Measurements from ENCODE around the gene OR6C70.
"Not testable (repeated sequence)": the region's sequence is repeated elsewhere in the genome, so short reads cannot be mapped to it uniquely, and the experiment has no call there.

OR6C70 gene

DNA sequence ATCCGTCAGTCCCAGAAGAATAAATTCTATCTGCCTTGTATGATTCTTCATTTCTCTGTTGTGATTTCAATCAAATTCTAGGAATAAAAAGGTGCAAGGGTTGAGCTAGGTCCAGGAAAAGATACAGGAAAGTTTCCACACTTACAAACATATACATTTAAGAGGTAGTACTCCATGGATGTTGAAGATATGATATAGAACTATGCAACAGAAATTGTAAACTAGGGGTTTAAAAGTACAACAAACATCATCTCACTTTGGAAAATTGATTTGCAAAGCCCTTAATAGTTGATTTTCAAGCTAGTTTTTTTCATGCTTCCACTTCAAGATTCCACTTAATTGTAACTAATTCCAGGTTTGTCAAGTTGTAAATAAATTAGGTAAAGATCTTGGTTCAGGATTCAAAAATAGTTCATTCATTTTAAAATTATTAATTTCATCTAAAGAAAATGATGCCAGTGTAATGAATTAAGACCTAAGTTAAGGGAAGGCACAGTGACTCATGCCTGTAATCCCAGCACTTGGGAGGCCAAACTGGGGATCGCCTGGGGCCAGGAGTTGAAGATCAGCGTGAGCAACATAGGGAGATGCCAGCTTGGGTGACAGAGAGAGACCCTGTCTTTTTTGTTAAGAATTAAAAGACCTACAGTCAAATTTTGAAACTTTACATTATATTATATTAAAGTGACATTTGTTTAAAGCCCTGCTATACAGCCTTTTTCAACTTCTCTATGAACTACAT is at the start of gene OR6C70:
Gene OR6C70, minus strand, starts transcription at position 51 of the 742 bp plus-strand sequence. Its CDS starts 0 bp downstream, at position 51.
- no peak for DNase-seq

DNA sequence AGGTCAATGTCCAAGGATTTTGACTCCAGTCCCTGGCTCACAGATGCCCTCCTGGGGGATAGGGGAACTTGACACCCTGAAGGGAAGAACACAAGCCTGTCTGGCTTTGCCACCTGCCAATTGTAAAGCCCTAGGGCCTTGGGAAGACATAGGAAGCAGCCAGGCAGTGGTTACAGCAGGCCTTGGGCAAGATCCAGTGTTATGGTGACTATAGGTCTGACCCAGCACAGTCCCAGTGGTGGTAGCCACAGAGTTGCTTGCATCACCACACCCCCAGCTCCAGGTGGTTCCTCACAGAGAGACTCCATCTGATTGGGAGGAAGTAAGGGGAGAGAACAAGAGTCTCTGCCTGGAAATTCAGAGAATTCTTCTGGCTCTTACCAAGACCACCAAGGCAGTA is 46.5 kb upstream of the OR6C70 start:
- DNase-seq, result no peak

DNA sequence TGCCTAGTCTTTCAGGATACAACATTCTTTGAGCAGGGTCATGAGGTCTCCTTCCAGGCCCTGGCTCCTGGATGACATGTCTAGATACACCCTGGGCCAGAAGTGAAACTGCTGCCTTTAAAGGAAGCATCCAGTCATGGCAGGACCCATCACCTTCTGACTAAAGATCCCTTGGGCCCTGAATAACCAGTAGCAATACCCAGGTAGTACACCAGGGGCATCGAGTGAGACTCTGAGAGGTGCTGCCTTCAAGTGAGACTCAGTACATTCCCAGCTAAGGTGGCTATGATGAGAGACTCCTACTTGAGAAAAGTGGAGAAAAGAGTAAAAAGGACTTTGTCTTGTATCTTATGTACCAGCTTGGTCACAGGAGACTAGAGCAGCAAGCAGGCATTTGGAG is 45.8 kb upstream of the OR6C70 start:
- DNase-seq, result no peak

DNA sequence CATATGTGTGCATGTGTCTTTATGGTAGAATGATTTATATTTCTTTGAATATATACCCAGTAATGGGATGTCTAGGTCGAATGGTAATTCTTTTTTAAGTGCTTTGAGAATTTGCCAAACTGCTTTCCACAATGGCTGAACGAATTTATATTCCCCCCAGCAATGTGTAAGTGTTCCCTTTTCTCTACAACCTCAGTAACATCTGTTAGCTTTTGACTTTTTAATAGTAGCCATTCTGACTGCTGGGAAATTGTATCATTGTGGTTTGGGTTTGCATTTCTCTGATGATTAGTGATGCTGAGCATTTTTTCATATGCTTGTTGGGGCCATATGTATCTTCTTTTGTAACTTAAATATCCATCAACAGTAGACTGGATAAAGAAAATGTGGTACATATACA is 31.7 kb upstream of the OR6C70 start:
- no peak for DNase-seq

DNA sequence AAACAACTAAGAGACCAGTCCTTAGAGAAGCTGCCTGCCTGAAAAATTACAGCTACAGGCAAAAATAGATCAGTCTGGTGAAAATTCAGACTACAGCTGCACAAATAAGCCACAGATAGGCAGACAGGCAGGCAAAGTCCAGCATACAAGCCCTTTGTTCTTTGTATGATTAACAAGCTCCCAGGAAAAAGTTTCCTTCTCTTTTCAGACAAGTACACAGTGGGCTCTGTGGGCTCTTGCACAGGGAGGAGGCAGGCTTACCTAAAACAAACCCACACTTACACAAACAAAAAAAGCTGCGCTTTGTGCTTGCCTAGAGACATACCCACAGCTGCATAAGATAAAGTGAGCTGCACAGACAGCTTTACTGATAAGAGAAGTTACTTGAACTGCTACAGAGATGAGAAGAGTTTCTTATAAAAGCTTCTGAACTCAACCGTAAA is 29.9 kb upstream of the OR6C70 start:
- no peak for DNase-seq

DNA sequence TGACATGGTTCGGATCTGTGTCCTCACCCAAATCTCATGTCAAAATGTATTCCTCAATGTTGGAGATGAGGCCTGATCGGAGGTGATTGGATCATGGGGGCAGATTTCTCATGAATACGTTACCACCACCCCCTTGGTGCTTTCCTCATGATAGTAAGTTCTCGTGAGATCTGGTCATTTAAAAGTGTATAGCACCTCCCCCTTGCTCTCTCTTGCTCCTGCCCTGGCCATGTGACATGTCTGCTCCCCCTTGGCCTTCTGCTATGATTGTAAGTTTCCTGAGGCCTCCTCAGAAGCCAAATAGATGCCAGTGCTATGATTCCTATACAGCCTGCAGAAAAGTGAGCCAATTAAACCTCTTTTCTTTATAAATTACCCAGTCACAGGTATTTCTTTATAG is 29.3 kb upstream of the OR6C70 start:
- DNase-seq, result no peak

DNA sequence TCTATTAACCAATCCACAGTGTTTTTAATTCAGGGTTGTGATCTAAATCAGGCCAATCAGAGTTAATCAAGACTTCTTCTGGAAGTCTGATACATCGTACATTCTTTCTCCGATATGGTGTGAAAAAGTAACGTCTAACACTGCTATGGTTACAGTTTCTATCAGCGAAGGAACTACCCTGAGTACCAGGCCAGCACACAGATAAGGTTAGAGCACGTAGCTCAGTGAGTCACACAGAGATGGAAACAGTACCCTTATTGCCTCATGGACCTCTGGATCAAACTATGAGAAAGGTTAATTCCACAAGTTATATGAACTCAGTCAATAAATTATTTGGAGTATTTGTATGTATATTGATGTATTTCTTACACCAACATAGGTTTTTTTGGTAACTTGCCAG is 25.6 kb upstream of the OR6C70 start:
- DNase-seq, result no peak

DNA sequence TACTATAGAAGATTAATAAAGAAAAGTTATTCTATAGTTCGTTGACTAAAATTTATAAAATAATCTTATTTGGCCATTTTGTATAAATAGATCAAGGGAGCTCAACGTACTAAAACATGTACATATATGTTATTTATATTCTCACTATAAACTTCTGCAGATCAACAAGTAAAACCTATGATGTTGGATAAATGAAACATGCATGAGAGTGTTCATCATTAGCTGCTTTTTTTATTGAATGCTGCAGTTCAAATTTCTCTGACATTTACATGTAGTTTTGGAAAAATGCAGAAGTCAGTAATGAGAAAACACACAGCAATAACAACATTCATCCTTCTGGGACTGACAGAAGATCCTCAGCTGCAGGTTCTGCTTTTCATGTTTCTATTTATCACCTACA is 22.1 kb upstream of the OR6C70 start, which contains the start of gene OR6C68:
Gene OR6C68, plus strand, starts transcription at position 301 of the 400 bp plus-strand sequence. Its CDS starts 0 bp downstream, at position 301.
- no peak for DNase-seq

DNA sequence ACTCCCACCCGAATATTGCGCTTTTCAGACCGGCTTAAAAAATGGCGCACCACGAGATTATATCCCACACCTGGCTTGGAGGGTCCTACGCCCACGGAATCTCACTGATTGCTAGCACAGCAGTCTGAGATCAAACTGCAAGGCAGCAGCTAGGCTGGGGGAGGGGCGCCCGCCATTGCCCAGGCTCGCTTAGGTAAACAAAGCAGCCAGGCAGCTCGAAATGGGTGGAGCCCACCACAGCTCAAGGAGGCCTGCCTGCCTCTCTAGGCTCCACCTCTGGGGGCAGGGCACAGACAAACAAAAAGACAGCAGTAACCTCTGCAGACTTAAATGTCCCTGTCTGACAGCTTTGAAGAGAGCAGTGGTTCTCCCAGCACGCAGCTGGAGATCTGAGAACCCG is 14.3 kb upstream of the OR6C70 start:
- not testable (repeated sequence) for DNase-seq

DNA sequence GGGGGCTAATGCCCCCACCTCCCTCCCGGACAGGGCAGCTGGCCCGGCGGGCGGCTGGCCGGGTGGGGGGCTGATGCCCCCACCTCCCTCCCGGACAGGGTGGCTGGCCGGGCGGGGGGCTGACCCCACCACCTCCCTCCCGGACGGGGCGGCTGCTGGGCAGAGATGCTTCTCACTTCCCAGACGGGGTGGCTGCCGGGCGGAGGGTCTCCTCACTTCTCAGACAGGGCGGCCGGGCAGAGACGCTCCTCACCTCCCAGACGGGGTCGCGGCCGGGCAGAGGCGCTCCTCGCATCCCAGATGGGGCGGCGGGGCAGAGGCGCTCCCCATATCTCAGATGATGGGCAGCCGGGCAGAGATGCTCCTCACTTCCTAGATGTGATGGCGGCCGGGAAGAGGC is 9.2 kb upstream of the OR6C70 start:
- DNase-seq, result not testable (repeated sequence)

DNA sequence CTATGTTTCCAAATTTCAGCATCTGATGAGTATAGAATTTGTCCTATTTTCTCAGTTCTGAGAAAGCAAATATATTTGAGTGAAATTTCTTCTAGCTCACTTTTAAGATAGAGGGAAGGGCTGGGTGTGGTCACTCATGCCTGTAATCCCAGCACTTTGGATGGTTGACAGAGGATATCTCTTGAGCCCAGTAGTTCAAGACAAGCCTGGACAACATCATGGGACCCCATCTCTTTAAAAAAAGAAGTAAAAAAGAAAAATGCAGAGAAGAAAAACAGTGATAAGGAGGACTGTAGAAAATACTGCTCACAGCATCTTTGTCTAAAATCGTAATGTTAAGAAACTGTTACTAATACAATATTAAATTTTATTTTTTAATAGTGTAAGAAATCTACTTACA is 2.3 kb upstream of the OR6C70 start:
- DNase-seq, result no peak

DNA sequence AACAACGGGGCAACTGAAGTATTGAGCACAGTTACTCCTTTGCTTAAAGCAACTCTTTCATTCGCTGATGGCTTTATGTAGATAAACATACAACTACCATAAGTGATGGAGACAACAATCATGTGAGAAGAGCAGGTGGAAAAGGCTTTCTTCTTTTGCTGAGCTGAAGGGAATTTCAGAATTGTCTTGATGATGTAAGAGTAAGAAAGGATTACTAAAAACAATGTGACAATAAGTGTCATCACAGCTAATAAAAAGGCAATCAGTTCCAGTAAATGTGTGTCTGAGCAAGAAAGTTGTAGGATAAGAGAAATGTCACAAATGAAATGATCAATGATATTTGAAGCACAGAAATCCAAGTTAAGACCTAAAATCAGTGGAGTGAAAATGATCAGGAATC is 647 bp downstream of the OR6C70 start:
- no peak for DNase-seq

DNA sequence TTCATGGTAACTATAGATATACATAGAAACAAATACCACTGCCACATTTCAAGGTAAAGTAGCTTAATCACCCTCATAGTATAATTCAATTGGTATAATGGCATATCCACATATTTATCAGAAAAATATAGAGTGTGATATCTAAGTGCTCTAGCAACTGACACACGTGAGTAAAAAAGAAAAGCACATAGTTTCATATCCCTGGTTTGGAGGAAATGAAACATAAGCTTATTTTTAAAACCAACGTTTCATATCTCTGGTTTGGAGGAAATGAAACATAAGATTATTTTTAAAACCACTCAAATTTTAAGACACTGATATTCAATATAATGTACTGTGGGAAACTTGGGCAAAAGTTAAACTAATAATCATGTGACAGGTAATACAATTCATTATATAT is 2.1 kb downstream of the OR6C70 start:
- DNase-seq, result no peak

DNA sequence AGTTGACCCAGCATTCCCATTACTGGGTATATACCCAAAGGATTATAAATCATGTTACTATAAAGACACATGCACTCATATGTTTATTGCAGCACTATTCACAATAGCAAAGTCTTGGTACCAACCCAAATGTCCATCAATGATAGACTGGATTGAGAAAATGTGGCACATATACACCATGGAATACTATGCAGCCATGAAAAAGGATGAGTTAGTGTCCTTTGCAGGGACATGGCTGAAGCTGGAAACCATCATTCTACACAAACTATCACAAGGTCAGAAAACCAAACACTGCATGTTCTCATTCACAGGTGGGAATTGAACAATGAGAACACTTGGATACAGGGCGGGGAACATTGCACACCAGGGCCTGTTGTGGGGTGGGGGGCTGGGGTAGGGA is 5.0 kb downstream of the OR6C70 start:
- DNase-seq, result not testable (repeated sequence)

DNA sequence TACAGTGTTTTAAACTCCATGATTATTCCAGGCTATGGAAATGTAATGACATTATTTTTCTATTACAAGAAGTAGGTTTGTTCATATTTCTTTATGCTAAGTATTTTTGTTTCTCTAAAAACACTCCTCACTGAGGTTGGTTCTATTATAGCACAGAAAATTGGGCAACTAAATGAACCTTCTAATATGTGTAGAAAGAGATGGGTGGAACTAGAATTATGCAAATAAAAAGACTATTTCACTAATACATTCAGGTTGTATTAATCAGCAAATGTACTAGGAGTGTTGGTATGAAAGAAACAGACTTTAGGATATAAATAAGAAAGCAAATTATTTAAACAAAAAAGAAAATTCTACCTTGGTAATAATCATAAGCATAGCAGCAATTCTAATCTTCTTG is 21.1 kb downstream of the OR6C70 start:
- DNase-seq, result no peak

DNA sequence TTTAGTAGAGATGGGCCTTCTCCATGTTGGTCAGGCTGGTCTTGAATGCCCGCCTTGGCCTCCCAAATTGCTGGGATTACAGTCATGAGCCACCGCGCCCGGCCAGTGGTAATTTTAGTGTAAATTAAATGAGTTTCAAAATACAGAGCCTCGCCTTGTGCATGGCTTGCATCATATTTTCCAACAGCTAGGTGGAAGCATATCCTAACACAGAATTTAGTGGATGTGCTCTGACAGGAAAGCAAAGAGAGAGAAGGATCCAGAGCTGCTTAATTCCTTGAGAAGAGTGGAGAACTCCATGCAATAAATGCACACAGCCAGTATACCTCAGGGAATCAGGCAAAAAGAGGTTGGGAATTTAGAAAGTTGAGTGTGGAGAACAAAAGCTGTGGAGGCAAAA is 23.6 kb downstream of the OR6C70 start:
- no peak for DNase-seq

DNA sequence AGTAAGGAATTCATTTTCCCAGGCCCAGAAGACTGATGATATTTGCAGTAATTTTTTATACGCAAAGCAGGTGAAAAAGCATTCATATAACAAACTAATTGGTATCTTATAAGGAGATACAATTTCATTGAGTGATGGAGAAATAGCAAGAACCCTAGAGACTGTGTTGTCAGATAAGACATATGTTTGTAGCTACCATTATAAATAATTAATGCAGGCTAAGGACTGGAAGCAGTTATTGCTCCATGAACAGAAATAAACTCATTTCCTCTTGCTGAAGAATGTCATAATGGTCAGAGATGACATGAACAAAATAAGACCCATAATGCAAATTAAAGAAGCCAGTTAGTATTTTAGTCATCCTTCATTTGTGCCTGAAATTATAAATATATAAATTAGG is 24.6 kb downstream of the OR6C70 start:
- no peak for DNase-seq

DNA sequence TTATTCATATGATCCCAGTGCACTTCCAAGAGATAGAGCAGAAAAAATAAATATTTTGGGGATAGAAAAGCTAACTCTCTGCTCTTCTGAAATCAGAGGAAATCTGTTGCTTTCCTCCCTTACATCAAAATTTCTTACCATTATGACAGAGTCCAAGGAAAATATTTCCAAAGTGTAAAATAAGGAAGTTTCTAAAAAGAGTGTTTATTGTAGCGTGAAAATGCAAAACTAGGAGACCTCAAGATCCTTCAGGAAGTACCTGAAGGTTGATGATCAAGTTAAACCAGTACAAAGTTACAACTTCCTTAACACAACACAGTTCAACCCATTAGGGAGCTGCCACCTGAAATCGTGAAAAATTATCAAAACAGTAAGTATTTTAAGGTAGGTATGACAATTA is 26.2 kb downstream of the OR6C70 start, which contains the start of gene OR6C2:
Gene OR6C2, plus strand, starts transcription at position 301 of the 400 bp plus-strand sequence. CDS start 8,138 bp downstream, outside the sequence.
- no peak for DNase-seq

DNA sequence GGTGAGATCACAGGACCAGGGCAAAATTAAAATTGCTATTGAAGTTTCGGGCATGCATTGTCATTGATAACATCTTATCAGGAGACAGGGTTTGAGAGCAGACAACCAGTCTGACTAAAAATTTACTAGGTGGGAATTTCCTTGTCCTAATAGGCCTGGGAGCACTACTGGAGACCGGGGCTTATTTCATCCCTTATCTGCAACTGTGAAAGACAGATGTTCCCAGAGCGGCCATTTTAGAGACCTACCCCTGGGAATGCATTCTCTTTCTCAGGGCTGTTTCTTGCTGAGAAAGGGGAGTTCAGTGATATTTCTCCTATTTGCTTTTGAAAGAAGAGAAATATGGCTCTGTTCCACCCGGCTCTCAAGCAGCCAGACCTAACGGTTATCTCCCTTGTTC is 28.7 kb downstream of the OR6C70 start:
- not testable (repeated sequence) for DNase-seq

DNA sequence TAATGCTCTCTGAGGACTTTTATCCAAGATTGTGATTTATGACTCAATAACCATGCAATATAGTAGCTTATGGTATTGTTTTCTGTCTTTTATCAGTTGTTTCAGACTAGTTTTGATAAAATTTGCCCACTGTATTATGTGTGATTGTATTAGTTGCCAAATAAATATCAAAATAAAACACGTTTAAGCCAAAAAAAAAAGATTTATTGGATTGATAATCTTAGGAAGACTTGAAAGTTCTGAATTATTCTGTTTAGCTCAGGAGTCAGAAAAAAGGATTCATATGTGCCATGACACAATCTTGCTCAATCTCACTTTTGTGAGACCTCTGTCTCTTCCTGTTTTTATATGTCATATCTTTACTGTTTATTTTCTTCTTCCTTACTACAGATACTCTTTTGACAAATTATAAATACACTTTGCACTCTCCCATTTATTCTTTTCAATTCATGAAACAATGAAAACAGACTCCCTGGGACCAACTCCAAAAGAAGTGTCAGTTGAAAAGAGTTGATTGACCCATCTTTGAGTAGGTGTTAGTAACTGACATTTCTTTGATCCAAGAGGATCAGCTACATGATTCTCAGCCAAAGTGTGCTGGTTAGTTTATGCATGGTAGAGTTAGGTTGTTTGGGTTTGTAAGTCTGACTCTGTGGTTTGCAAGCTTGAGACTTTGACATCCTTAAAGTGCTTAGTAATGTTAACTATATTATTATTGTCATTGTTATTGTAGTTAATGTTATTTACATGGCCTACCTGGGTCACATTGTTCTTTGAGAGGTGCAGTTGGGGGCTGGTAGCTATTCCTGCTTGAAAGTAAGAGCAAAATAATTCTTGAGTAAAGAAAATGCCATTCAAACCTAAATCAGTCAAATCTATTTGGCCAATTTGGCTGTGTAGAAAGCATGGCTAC is 41.4 kb downstream of the OR6C70 start:
- DNase-seq, result no peak

DNA sequence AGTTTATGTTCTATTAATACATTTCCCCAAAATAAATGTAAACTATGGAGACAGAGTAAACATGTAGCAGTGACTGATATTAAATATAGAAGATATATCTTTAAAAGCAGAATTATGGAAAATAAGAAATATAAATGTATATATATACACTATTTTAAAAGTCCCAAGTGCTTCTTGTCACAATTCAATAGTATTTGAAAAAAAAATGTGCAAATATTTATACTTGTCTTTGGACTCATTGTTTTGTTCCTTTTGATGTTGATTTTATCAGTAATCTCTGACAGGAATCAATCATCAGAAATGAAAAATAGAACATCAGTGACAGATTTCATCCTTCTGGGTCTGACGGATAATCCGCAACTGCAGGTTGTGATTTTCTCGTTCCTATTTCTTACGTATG is 44.0 kb downstream of the OR6C70 start, which contains the start of gene OR6C76:
Gene OR6C76, plus strand, starts transcription at position 301 of the 400 bp plus-strand sequence. Its CDS starts 0 bp downstream, at position 301.
- DNase-seq, result no peak

DNA sequence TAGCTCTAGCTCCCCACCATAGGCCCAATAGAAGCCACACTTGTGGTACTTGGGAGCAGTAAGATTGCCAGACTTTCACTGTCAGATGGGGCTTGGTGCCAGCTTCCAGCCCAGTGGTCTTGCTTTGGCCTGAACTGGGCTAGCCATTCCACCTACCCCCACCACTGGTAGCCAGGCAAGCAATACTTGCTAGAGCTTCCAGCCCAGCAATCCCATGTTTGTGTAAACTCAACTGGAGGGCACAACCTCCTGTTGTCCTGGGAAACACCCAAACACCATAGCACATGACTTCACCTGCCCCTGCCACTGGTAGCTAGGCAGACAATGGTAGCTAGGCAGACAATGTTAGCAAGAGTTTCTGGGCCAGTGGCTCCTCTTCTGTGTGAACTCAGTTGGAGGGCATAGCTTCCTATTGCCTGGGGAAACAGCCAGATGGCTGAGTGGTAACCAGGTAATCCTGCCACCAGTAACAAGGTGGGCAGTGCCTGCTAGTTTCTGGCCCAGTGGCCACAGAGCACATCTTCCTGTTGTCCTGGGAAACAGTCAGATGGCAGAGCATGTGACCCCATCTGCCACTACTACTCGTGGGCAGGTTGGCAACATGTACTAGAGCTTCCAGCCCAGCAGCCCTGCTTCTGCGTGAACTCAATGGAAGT is 49.5 kb downstream of the OR6C70 start:
- DNase-seq, result no peak

Measured in activated effector memory CD4-positive, alpha-beta T cell treated with anti-CD3 and anti-CD28 coated beads, Interleukin-2, amount 50 U/mL, for 16 hours (primary cell).